ENCODE measurements around the gene GPR84.

GRCh38 chr12:54394986-54395385 lies 30.7 kb upstream of the GPR84 start:
- no peak for TF ChIP-seq CTCF (IDR thresholded peaks at IDR 0.05)
- TF ChIP-seq POLR2A (IDR thresholded peaks at IDR 0.05), result no peak
